ENCODE results near the gene FLNB.

Gene FLNB

GRCh38 chr3:58093574-58094195 is 85.5 kb downstream of the FLNB start:
- no peak overlapping the region for H3K27ac ChIP-seq (ENCODE audit: low read depth, low read length, poor library complexity, severe bottlenecking)
- H3K79me2 ChIP-seq (ENCODE audit: insufficient read depth, low read length), result no peaks in the 10 kb centered on the region

GRCh38 chr3:58094657-58095056 is 86.4 kb downstream of the FLNB start:
- peaks cover 8% of the 10 kb centered on the region for H3K4me1 ChIP-seq (ENCODE audit: insufficient read depth, low read length, severe bottlenecking)
- H3K9me3 ChIP-seq (ENCODE audit: low read length), result no peaks in the 10 kb centered on the region
- H3K9ac ChIP-seq (ENCODE audit: low read length), result no peak overlapping the region
- H3K27ac ChIP-seq (ENCODE audit: low read depth, low read length, poor library complexity, severe bottlenecking), result no peak overlapping the region
- H2AFZ ChIP-seq (ENCODE audit: low read length), result no peak overlapping the region
- H3F3A ChIP-seq (ENCODE audit: insufficient read depth, low read length), result no peaks in the 10 kb centered on the region
- H3K4me2 ChIP-seq (ENCODE audit: low read length), result no peak overlapping the region
- H3K4me3 ChIP-seq (ENCODE audit: low read depth, low read length, poor library complexity, severe bottlenecking), result no peak overlapping the region
- H3K36me3 ChIP-seq (ENCODE audit: insufficient read depth, low read length), result peaks cover 4% of the 10 kb centered on the region; the same call in 1 of the 2 replicates
- no peaks in the 10 kb centered on the region for H3K27me3 ChIP-seq (ENCODE audit: insufficient read depth, low read length)
- no peaks in the 10 kb centered on the region for H3K9me2 ChIP-seq (ENCODE audit: low read depth, low read length)
- no peak for TF ChIP-seq EZH2 (IDR thresholded peaks at IDR 0.05; ENCODE audit: borderline replicate concordance, low read length)
- TF ChIP-seq, protein P1, sequence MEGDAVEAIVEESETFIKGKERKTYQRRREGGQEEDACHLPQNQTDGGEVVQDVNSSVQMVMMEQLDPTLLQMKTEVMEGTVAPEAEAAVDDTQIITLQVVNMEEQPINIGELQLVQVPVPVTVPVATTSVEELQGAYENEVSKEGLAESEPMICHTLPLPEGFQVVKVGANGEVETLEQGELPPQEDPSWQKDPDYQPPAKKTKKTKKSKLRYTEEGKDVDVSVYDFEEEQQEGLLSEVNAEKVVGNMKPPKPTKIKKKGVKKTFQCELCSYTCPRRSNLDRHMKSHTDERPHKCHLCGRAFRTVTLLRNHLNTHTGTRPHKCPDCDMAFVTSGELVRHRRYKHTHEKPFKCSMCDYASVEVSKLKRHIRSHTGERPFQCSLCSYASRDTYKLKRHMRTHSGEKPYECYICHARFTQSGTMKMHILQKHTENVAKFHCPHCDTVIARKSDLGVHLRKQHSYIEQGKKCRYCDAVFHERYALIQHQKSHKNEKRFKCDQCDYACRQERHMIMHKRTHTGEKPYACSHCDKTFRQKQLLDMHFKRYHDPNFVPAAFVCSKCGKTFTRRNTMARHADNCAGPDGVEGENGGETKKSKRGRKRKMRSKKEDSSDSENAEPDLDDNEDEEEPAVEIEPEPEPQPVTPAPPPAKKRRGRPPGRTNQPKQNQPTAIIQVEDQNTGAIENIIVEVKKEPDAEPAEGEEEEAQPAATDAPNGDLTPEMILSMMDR (IDR thresholded peaks at IDR 0.05; ENCODE audit: low read length), result no peak
- no peaks in the 10 kb centered on the region for H4K20me1 ChIP-seq (ENCODE audit: insufficient read depth, low read length)
- H3K79me2 ChIP-seq (ENCODE audit: insufficient read depth, low read length), result no peaks in the 10 kb centered on the region

More at GRCh38 chr3:58093574-58094195, 85.5 kb downstream of the FLNB start:
- Histone ChIP-seq H3K9ac (ENCODE audit: low read length) (no peak overlapping the region), H3K9me3 (ENCODE audit: low read length) (no peaks in the 10 kb centered on the region), H3F3A (ENCODE audit: insufficient read depth, low read length) (no peaks in the 10 kb centered on the region), H3K4me2 (ENCODE audit: low read length) (no peak overlapping the region), H3K4me3 (ENCODE audit: low read depth, low read length, poor library complexity, severe bottlenecking) (no peak overlapping the region), H3K9me2 (ENCODE audit: low read depth, low read length) (no peaks in the 10 kb centered on the region), H2AFZ (ENCODE audit: low read length) (no peak overlapping the region), H3K4me1 (ENCODE audit: insufficient read depth, low read length, severe bottlenecking) (no peaks in the 10 kb centered on the region), H3K27me3 (ENCODE audit: insufficient read depth, low read length) (no peaks in the 10 kb centered on the region), H4K20me1 (ENCODE audit: insufficient read depth, low read length) (no peaks in the 10 kb centered on the region), H3K36me3 (ENCODE audit: insufficient read depth, low read length) (peaks cover 2% of the 10 kb centered on the region; the same call in 1 of the 2 replicates)
- no peak for TF ChIP-seq EZH2 (IDR thresholded peaks at IDR 0.05; ENCODE audit: borderline replicate concordance, low read length)
- TF ChIP-seq, protein P1 (IDR thresholded peaks at IDR 0.05; ENCODE audit: low read length), result no peak

DNA sequence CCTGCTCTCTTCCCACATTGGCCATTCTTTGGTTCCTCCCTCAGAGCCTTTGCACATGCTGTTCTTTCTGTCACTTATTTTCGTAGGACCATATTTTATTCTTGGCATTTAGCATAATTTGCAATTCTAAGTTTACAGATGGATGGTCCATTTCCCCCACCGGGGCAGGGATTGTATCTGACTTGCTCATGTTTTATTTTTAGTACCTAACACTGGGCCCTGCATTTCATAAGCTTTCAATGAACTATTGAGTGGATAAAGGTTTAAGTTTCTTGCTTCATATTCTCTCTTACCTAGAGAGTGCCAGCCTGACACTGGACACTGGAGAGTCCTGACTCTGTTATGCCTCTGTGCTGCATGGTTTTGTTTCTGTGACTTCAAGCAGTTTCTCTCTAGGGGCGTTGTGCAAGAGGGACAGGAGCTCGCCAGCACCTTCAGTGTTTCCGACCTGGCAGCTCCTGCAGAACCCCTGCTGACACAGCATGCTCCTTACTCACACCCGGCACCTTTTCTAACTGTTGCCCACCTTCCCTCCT is 87.4 kb downstream of the FLNB start:
- Histone ChIP-seq H3K9me3 (ENCODE audit: low read length) (no peaks in the 10 kb centered on the region), H3K9ac (ENCODE audit: low read length) (no peak overlapping the region), H3K79me2 (ENCODE audit: insufficient read depth, low read length) (no peaks in the 10 kb centered on the region), H3K27ac (ENCODE audit: low read depth, low read length, poor library complexity, severe bottlenecking) (no peak overlapping the region), H3K4me2 (ENCODE audit: low read length) (no peak overlapping the region), H3K4me3 (ENCODE audit: low read depth, low read length, poor library complexity, severe bottlenecking) (no peak overlapping the region), H3F3A (ENCODE audit: insufficient read depth, low read length) (no peaks in the 10 kb centered on the region), H3K27me3 (ENCODE audit: insufficient read depth, low read length) (no peaks in the 10 kb centered on the region), H3K4me1 (ENCODE audit: insufficient read depth, low read length, severe bottlenecking) (peaks cover 13% of the 10 kb centered on the region), H4K20me1 (ENCODE audit: insufficient read depth, low read length) (no peaks in the 10 kb centered on the region), H3K9me2 (ENCODE audit: low read depth, low read length) (no peaks in the 10 kb centered on the region), H2AFZ (ENCODE audit: low read length) (no peak overlapping the region), H3K36me3 (ENCODE audit: insufficient read depth, low read length) (peaks cover 4% of the 10 kb centered on the region; the same call in 1 of the 2 replicates)
- TF ChIP-seq, protein P1 (IDR thresholded peaks at IDR 0.05; ENCODE audit: low read length), result no peak
- no peak for TF ChIP-seq EZH2 (IDR thresholded peaks at IDR 0.05; ENCODE audit: borderline replicate concordance, low read length)
